K562 (cell line): Measurements from ENCODE around the gene EPHA2. TPM values are rescaled to one million over a fixed set of nuclear protein-coding genes. Genes with fewer than 3 reads are reported as not detected.

Experiments
- ATAC-seq: fragments of 200-7000 bp; cut with Tn5 transposase; 3 replicates; pipeline ENCODE4 v1.9.1; 2020; ENCODE audit warnings: moderate library complexity
- BruUV-seq: library from RNA; stranded (reverse); fragments of 400-500 nt; replicated peaks from 2 replicates; lab custom pipeline; 2021; lab: Mats Ljungman, UMichigan
- CTCF ChIA-PET: fragments of 300-600 bp; formaldehyde crosslinking; extraction: SDS; loops from one replicate; lab custom pipeline; 2021; ENCODE audit warnings: low intra/inter-chr PET ratio; lab: Yijun Ruan, JAX
- POLR2A ChIA-PET: fragments of 300-600, 350-650 bp; sonication (Branson Sonifier 250); formaldehyde crosslinking; extraction: SDS; loops from one replicate; lab custom pipeline; 2021; ENCODE audit warnings: antibody characterized with exemption, inconsistent platforms; lab: Yijun Ruan, JAX
- DNase-seq, 4 experiments: peaks; one replicate each; pipeline versions ENCODE4 v3.0.0 to v3.0.0-alpha.2; 2011 to 2018; ENCODE audit warnings: low spot score in 3 of 4, mixed read lengths in 3 of 4; ENCODE audit errors: extremely low read depth in 1 of 4
- FAIRE-seq: peaks from 2 replicates; lab custom pipeline; 2011; peaks lifted over from hg19 to GRCh38; lab: Jason Lieb, UNC
- H2AFZ ChIP-seq: 2 replicates; pipeline ENCODE4 v1.6.0; 2011; ENCODE audit warnings: low read depth, low read length, control low read depth, inconsistent platforms
- H3K27ac ChIP-seq: fragments of 200-600 bp; 3 replicates; pipeline ENCODE4 v1.8.0; 2011; ENCODE audit warnings: low read depth, mild to moderate bottlenecking, control low read depth, inconsistent platforms, low read length, moderate library complexity, mixed read lengths; ENCODE audit errors: extremely low read depth
- H3K27me3 ChIP-seq, 2 experiments: fragments of 300-600 bp in 1 of 2; 2 replicates in 1 of 2; 3 replicates in 1 of 2; pipeline versions ENCODE4 v1.6.0 to v1.8.0; 2011; ENCODE audit warnings: inconsistent platforms in 2 of 2, low read length in 2 of 2, mild to moderate bottlenecking in 1 of 2, mixed read lengths in 1 of 2, moderate library complexity in 1 of 2; ENCODE audit not compliant: control insufficient read depth in 2 of 2, insufficient read depth in 2 of 2
- H3K36me3 ChIP-seq: fragments of 300-600 bp; 3 replicates; pipeline ENCODE4 v1.8.0; 2011; ENCODE audit warnings: mild to moderate bottlenecking, low read length, inconsistent platforms; ENCODE audit not compliant: control insufficient read depth, insufficient read depth
- H3K4me1 ChIP-seq, 2 experiments: fragments of 200-600 bp in 1 of 2; replicated peaks in 1 of 2; 2 replicates in 1 of 2; 3 replicates in 1 of 2; pipeline versions ENCODE4 v1.5.1 to v1.8.0; 2011; ENCODE audit warnings: inconsistent platforms in 2 of 2, low read length in 2 of 2, mild to moderate bottlenecking in 1 of 2, mixed read lengths in 1 of 2, moderate library complexity in 1 of 2; ENCODE audit not compliant: control insufficient read depth in 2 of 2, insufficient read depth in 2 of 2
- H3K4me2 ChIP-seq: 2 replicates; pipeline ENCODE4 v1.6.1; 2011; ENCODE audit warnings: low read length, control low read depth, inconsistent platforms, mixed read lengths; ENCODE audit not compliant: insufficient read depth
- H3K4me3 ChIP-seq: fragments of 200-600 bp; sonication (generic), shearing (Covaris generic); 2 replicates; pipeline ENCODE4 v1.5.1; 2016; ENCODE audit warnings: control low read depth, inconsistent platforms
- H3K79me2 ChIP-seq: fragments of 200-600 bp; 3 replicates; pipeline ENCODE4 v1.8.0; 2011; ENCODE audit warnings: low read length, inconsistent platforms; ENCODE audit not compliant: control insufficient read depth, insufficient read depth
- H3K9ac ChIP-seq, 2 experiments: 2 replicates each; pipeline versions ENCODE4 v1.6.0 to v1.6.1; 2011; ENCODE audit warnings: low read depth in 2 of 2, low read length in 2 of 2, control low read depth in 1 of 2, inconsistent platforms in 1 of 2, mild to moderate bottlenecking in 1 of 2, mixed read lengths in 1 of 2; ENCODE audit not compliant: insufficient read depth in 1 of 2
- H3K9me1 ChIP-seq: one replicate; pipeline ENCODE4 v1.6.0; 2011; ENCODE audit warnings: inconsistent platforms, mild to moderate bottlenecking, low read length, moderate library complexity; ENCODE audit not compliant: control insufficient read depth, insufficient read depth
- H3K9me3 ChIP-seq: replicated peaks from 2 replicates; pipeline ENCODE4 v1.5.1; 2011; ENCODE audit warnings: low read depth, low read length, inconsistent platforms; ENCODE audit not compliant: control insufficient read depth, insufficient read depth
- H4K20me1 ChIP-seq: replicated peaks from 2 replicates; pipeline ENCODE4 v1.6.1; 2011; ENCODE audit warnings: low read length, inconsistent platforms, mixed read lengths; ENCODE audit not compliant: control insufficient read depth, insufficient read depth
- HLTF ChIP-seq: fragments of 450-650 bp; IDR thresholded peaks from 2 replicates; pipeline ENCODE4 v1.6.1; 2016
- MTA1 ChIP-seq: fragments of 450-650 bp; IDR thresholded peaks from 2 replicates; pipeline ENCODE4 v1.6.1; 2017; ENCODE audit warnings: borderline replicate concordance
- PCBP2 ChIP-seq: fragments of 200-400 bp; formaldehyde crosslinking; IDR thresholded peaks from 2 replicates; pipeline ENCODE4 v1.6.1; 2018; ENCODE audit warnings: low read length, low read depth, mild to moderate bottlenecking, moderate library complexity; ENCODE audit not compliant: poor library complexity, severe bottlenecking
- PRPF4 ChIP-seq: fragments of 200-400 bp; formaldehyde crosslinking; IDR thresholded peaks from one replicate; pipeline ENCODE4 v1.6.1; 2017; ENCODE audit warnings: low read length, low read depth, mild to moderate bottlenecking; ENCODE audit not compliant: insufficient read depth, poor library complexity, severe bottlenecking
- RFX5 ChIP-seq: IDR thresholded peaks from 2 replicates; pipeline ENCODE4 v1.6.1; 2011; ENCODE audit warnings: low read depth, mild to moderate bottlenecking, improper control_type of control experiment, low read length
- SMC3 ChIP-seq: conservative IDR thresholded peaks from 2 replicates; pipeline ENCODE4 v1.6.1; 2011; ENCODE audit warnings: low read depth, low read length, improper control_type of control experiment; ENCODE audit not compliant: insufficient read depth
- TBL1XR1 ChIP-seq, 2 experiments: IDR thresholded peaks; 2 replicates each; pipeline ENCODE4 v1.6.1; 2012; ENCODE audit warnings: improper control_type of control experiment in 2 of 2, low read length in 2 of 2, mild to moderate bottlenecking in 1 of 2
- TOE1 ChIP-seq, 2 experiments: fragments of 450-650 bp in 1 of 2; sonication (generic) in 1 of 2; formaldehyde crosslinking in 1 of 2; IDR thresholded peaks; 2 replicates each; pipeline versions ENCODE4 v1.7.1 to v1.8.0; 2016 to 2022; ENCODE audit warnings: borderline replicate concordance in 2 of 2, mild to moderate bottlenecking in 2 of 2, antibody characterized with exemption in 1 of 2, inconsistent platforms in 1 of 2, low read depth in 1 of 2, missing genetic modification reagents in 1 of 2, moderate library complexity in 1 of 2
- ZNF263 ChIP-seq: sonication (generic); formaldehyde crosslinking; IDR thresholded peaks from 2 replicates; pipeline ENCODE4 v1.8.0; 2022; ENCODE audit warnings: mild to moderate bottlenecking, missing genetic modification reagents, borderline replicate concordance
- WGBS: fragments of 100-300 bp; shearing (Covaris generic); methylation state at CpG from one replicate; pipeline ENCODE4 v1.1.6; 2016; ENCODE audit warnings: low coverage, mixed read lengths; ENCODE audit not compliant: insufficient coverage; ENCODE audit errors: missing lambda C conversion rate; 5-methylcytosine and 5-hydroxymethylcytosine counted together
- in situ Hi-C: fragments of 300-500 bp; cut with MboI; formaldehyde crosslinking; loops from 4 replicates; pipeline ENCODE4 v1.15.0; 2018; ENCODE audit warnings: inconsistent platforms, mixed read lengths
- intact Hi-C: fragments of 100-400 bp; cut with micrococcal nuclease; formaldehyde crosslinking; loops from 2 replicates; pipeline ENCODE4 v1.14.2; 2022
- polyA plus RNA-seq, 8 experiments: library from polyadenylated mRNA; depleted of rRNA in 4 of 8; stranded (reverse) in 5 of 8; unstranded in 3 of 8; fragments of >200 nt; fragmentation: Nextera tagmentation in 2 of 8; fragmentation: Illumina TruSeq in 1 of 8; extraction: Ambion mirVana in 2 of 8; extraction: Trizol in 1 of 8; gene quantifications; 2 replicates each; pipeline versions ENCODE4 v1.2.1 to v1.2.3, GENCODE V29; 2011 to 2014; ENCODE audit warnings: inconsistent platforms in 1 of 8, missing spikeins in 1 of 8
- total RNA-seq, 7 experiments: library from RNA; depleted of rRNA in 6 of 7; stranded (reverse); fragments of >200 nt in 6 of 7; fragmentation: Illumina TruSeq in 2 of 7; extraction: Trizol in 2 of 7; gene quantifications; 2 replicates each; pipeline versions ENCODE4 v1.2.1 to v1.2.3, GENCODE V29; 2011 to 2021; ENCODE audit warnings: low replicate concordance in 1 of 7
- TF ChIP-seq, protein P1 (sequence below): sonication (generic); formaldehyde crosslinking; IDR thresholded peaks from 2 replicates; pipeline ENCODE4 v1.8.0; 2022; ENCODE audit warnings: missing genetic modification reagents, mild to moderate bottlenecking, borderline replicate concordance
- TF ChIP-seq, protein P2 (sequence below): sonication (generic); formaldehyde crosslinking; IDR thresholded peaks from 2 replicates; pipeline ENCODE4 v1.8.0; 2022; ENCODE audit warnings: mild to moderate bottlenecking, missing genetic modification reagents
- TF ChIP-seq, protein P3 (sequence below): sonication (generic); formaldehyde crosslinking; IDR thresholded peaks from 2 replicates; pipeline ENCODE4 v1.8.1; 2023; ENCODE audit warnings: mild to moderate bottlenecking, missing genetic modification reagents

The EPHA2 gene
- total and polyA plus RNA-seq, 9 of the 15 experiments (the other 6 are each of a cell fraction or from before 2014, with no cell fraction given), result 0.04 to 0.40 (median 0.07) TPM; not detected in 4

DNA sequence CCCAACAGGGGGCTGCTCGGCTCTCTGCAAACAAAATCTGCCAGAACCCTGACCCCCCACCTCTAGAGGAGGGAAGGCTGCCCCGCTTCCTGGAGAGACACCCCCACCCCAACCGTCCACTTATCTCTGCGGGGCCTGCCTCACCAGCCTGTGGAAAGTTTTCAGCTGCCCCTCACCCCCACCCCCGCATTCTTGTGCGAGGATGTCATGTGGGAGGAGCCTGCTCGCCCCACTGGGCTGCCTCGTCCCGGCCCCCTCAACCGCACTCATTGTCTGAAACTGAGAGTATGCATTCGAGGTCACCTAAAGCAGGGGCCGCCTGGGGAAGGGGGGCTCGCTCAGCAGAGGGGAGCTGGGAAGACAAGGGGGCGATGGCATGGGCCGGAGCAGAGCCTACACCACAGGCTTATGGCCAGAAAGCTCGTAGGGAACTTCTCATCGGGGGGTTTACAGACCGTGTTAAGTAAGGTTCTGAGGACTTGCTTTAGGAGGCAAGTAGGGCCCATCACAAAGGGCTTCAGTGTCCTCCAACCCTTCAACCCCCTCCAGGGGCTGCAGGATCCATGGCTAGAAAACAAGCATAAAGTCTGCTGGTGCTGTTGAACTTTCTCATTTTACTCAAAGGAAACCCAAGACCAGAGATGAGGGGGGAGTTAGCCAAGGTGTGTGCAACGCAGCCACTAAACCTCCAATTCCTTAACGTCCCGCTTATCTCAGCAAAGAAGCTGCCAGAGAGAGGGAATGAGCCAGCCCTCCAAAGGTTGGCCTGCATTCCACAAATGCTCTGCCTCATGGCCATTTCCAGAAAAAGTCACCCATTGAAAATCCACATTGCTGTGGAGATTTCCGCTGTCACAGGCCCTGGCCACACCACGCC is 9.4 kb downstream of the EPHA2 start:
- DNase-seq, result peak; percentile 98
- Histone ChIP-seq H4K20me1 (peaks cover 6% of the 10 kb centered on the region; the same call in 1 of the 2 replicates), H3K27ac (peak overlapping the region; percentile 93), H2AFZ (peak overlapping the region; percentile 85), H3K79me2 (no peaks in the 10 kb centered on the region; the same call in 2 of the 3 replicates), H3K4me1 (peaks cover 62 to 73% of the 10 kb centered on the region in 2 experiments), H3K4me2 (peak overlapping the region; percentile 82), H3K9me3 (no peaks in the 10 kb centered on the region), H3K9ac (peak overlapping the region; percentile 78 to 89), H3K27me3 (no peaks in the 10 kb centered on the region), H3K36me3 (no peaks in the 10 kb centered on the region), H3K9me1 (peaks cover 4% of the 10 kb centered on the region), H3K4me3 (peak overlapping the region; percentile 23)
- intact Hi-C loops (no loop called here), in situ Hi-C loops (no loop called here)
- TSS peak; percentile 91 for BruUV-seq
- ChIA-PET CTCF (interaction anchor here (0.6 kb wide), 1 partner anchor 64 kb away, joined by 3 read pairs; no protein-coding TSS in a partner anchor), POLR2A (interaction anchor here (0.6 to 5.1 kb wide), 10 partner anchors 8 to 678 kb away, joined by 3 to 38 read pairs (median 4); no protein-coding TSS in a partner anchor)
- FAIRE-seq, result peak; percentile 77
- 4% methylated on average over 23 of the region's 23 CpGs for WGBS
- peak; percentile 78 for ATAC-seq
- TF ChIP-seq RFX5, result no peak
- TF ChIP-seq, protein P1, sequence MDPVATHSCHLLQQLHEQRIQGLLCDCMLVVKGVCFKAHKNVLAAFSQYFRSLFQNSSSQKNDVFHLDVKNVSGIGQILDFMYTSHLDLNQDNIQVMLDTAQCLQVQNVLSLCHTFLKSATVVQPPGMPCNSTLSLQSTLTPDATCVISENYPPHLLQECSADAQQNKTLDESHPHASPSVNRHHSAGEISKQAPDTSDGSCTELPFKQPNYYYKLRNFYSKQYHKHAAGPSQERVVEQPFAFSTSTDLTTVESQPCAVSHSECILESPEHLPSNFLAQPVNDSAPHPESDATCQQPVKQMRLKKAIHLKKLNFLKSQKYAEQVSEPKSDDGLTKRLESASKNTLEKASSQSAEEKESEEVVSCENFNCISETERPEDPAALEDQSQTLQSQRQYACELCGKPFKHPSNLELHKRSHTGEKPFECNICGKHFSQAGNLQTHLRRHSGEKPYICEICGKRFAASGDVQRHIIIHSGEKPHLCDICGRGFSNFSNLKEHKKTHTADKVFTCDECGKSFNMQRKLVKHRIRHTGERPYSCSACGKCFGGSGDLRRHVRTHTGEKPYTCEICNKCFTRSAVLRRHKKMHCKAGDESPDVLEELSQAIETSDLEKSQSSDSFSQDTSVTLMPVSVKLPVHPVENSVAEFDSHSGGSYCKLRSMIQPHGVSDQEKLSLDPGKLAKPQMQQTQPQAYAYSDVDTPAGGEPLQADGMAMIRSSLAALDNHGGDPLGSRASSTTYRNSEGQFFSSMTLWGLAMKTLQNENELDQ (CRISPR knock-in tag), result no peak
- no peak for TF ChIP-seq PRPF4
- TF ChIP-seq, protein P2, sequence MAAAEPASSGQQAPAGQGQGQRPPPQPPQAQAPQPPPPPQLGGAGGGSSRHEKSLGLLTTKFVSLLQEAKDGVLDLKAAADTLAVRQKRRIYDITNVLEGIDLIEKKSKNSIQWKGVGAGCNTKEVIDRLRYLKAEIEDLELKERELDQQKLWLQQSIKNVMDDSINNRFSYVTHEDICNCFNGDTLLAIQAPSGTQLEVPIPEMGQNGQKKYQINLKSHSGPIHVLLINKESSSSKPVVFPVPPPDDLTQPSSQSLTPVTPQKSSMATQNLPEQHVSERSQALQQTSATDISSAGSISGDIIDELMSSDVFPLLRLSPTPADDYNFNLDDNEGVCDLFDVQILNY, result no peak
- TF ChIP-seq TBL1XR1 (IDR thresholded peaks at IDR 0.05; ENCODE audit: low read length in 2 of 2), result peak; percentile 69 to 83; a peak in 2 of 4 replicates
- TF ChIP-seq PCBP2, result no peak
- no peak for TF ChIP-seq SMC3
- no peak; the same call in 1 of the 2 replicates for TF ChIP-seq HLTF
- no peak for TF ChIP-seq MTA1
- TF ChIP-seq TOE1 (IDR thresholded peaks at IDR 0.05; ENCODE audit: borderline replicate concordance), result no peak; the same call in 1 of the 2 replicates
- no peak for TF ChIP-seq TOE1 (CRISPR knock-in tag; IDR thresholded peaks at IDR 0.05; ENCODE audit: borderline replicate concordance, low read depth)
- TF ChIP-seq, protein P3, sequence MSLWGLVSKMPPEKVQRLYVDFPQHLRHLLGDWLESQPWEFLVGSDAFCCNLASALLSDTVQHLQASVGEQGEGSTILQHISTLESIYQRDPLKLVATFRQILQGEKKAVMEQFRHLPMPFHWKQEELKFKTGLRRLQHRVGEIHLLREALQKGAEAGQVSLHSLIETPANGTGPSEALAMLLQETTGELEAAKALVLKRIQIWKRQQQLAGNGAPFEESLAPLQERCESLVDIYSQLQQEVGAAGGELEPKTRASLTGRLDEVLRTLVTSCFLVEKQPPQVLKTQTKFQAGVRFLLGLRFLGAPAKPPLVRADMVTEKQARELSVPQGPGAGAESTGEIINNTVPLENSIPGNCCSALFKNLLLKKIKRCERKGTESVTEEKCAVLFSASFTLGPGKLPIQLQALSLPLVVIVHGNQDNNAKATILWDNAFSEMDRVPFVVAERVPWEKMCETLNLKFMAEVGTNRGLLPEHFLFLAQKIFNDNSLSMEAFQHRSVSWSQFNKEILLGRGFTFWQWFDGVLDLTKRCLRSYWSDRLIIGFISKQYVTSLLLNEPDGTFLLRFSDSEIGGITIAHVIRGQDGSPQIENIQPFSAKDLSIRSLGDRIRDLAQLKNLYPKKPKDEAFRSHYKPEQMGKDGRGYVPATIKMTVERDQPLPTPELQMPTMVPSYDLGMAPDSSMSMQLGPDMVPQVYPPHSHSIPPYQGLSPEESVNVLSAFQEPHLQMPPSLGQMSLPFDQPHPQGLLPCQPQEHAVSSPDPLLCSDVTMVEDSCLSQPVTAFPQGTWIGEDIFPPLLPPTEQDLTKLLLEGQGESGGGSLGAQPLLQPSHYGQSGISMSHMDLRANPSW (CRISPR knock-in tag), result 0 out of 2 replicates have a peak, but pooled peaks have one; percentile 78
- no peak for TF ChIP-seq ZNF263
